ENCODE measurements around the gene MAN2C1. TPM values are rescaled to one million over a fixed set of nuclear protein-coding genes. Genes with fewer than 3 reads are reported as not detected.
"Not testable (repeated sequence)": the region's sequence is repeated elsewhere in the genome, so short reads cannot be mapped to it uniquely, and the experiment has no call there.

The MAN2C1 gene
- polyA plus RNA-seq, 3 donors: 79.2 to 112 (median 111) TPM

- DNase-seq (ENCODE audit: low read depth in 3 of 3, low spot score in 2 of 3): no peak
Measured at GRCh38 chr15:75314552-75315290, 53.7 kb downstream of the MAN2C1 start.

GRCh38 chr15:75313116-75313845, 55.1 kb downstream of the MAN2C1 start:
- no peak for DNase-seq (ENCODE audit: low read depth in 3 of 3, low spot score in 2 of 3)

GRCh38 chr15:75312548-75312947, 55.9 kb downstream of the MAN2C1 start:
- not testable (repeated sequence) for DNase-seq (ENCODE audit: low read depth in 3 of 3, low spot score in 2 of 3)

- no peak for DNase-seq (ENCODE audit: low read depth in 3 of 3, low spot score in 2 of 3)
Measured at GRCh38 chr15:75309711-75310110, 58.7 kb downstream of the MAN2C1 start.

GRCh38 chr15:75307778-75308390, 60.5 kb downstream of the MAN2C1 start:
- DNase-seq (ENCODE audit: low read depth in 3 of 3, low spot score in 2 of 3): peak in 1 of 3 donors; percentile 7

GRCh38 chr15:75306188-75306587, 62.2 kb downstream of the MAN2C1 start:
- DNase-seq (ENCODE audit: low read depth in 3 of 3, low spot score in 2 of 3): no peak

Other genes with a start within 250 kb of the MAN2C1 start
- gene C15orf39, start 166.7 kb downstream of the MAN2C1 start, polyA plus RNA-seq (ENCODE audit: insufficient read length in 3 of 3): 1 to 10 TPM; 7.1 to 8.7 (median 7.6) TPM
- not detected for gene GOLGA6C, start 110.3 kb downstream of the MAN2C1 start, polyA plus RNA-seq (ENCODE audit: insufficient read length in 3 of 3)
- gene GOLGA6D, start 85.8 kb downstream of the MAN2C1 start, polyA plus RNA-seq (ENCODE audit: insufficient read length in 3 of 3): under 1 TPM in 1 of 3 donors, not detected in 2; 0.11 TPM
- 100 to 1,000 TPM in 1 of 3 donors, 10 to 100 TPM in 2; 85.8 to 101 (median 93.6) TPM for gene COMMD4, start 32.5 kb downstream of the MAN2C1 start, polyA plus RNA-seq (ENCODE audit: insufficient read length in 3 of 3)
- 10 to 100 TPM; 12.4 to 15.1 (median 15.0) TPM for gene NEIL1, start 21.6 kb downstream of the MAN2C1 start, polyA plus RNA-seq (ENCODE audit: insufficient read length in 3 of 3)
- gene SIN3A, start 83.1 kb upstream of the MAN2C1 start, polyA plus RNA-seq (ENCODE audit: insufficient read length in 3 of 3): 10 to 100 TPM; 58.8 to 63.7 (median 59.2) TPM
- gene PTPN9, start 210.7 kb upstream of the MAN2C1 start, polyA plus RNA-seq (ENCODE audit: insufficient read length in 3 of 3): 10 to 100 TPM; 48.2 to 52.2 (median 51.9) TPM

Data from right renal cortex interstitium (tissue), 3 donors.